Vagina (tissue), 2 donors: ENCODE measurements around the gene ZNF280B. TPM values are rescaled to one million over a fixed set of nuclear protein-coding genes. Genes with fewer than 3 reads are reported as not detected.

Experiments used
- DNase-seq, 2 donors: peaks; one replicate each; pipeline ENCODE4 v3.0.0-alpha.2; 2017; ENCODE audit errors: extremely low spot score in 2 of 2
- H3K27ac ChIP-seq: fragments of 200-600 bp; sonication (generic); one replicate; pipeline ENCODE4 v1.5.1; 2019
- H3K27me3 ChIP-seq: fragments of 200-600 bp; sonication (generic); one replicate; pipeline ENCODE4 v1.5.1; 2019
- H3K36me3 ChIP-seq, 2 donors: fragments of 200-600 bp; sonication (generic); one replicate each; pipeline ENCODE4 v1.5.1; 2017 to 2019
- H3K4me1 ChIP-seq: fragments of 200-600 bp; sonication (generic); one replicate; pipeline ENCODE4 v1.5.1; 2019
- H3K4me3 ChIP-seq, 2 donors: fragments of 200-600 bp; sonication (generic); 1 replicate in 1 of 2; 2 replicates in 1 of 2; pipeline ENCODE4 v1.5.1; 2016 to 2019
- H3K9me3 ChIP-seq: fragments of 200-600 bp; sonication (generic); one replicate; pipeline ENCODE4 v1.5.1; 2019
- POLR2A ChIP-seq, 2 donors: fragments of 450-650 bp; IDR thresholded peaks; one replicate each; pipeline ENCODE4 v1.6.1; 2017; ENCODE audit warnings: antibody characterized with exemption in 2 of 2, mild to moderate bottlenecking in 2 of 2, moderate library complexity in 2 of 2
- POLR2AphosphoS5 ChIP-seq, 2 donors: sonication (generic); formaldehyde crosslinking; IDR thresholded peaks; one replicate each; pipeline ENCODE4 v1.9.0; 2017; ENCODE audit warnings: antibody characterized with exemption in 2 of 2, mild to moderate bottlenecking in 2 of 2, low read depth in 1 of 2; ENCODE audit not compliant: insufficient read depth in 1 of 2
- intact Hi-C: fragments of 100-400 bp; cut with DNase I; formaldehyde crosslinking; loops from one replicate; pipeline ENCODE4 v1.15.1; 2023
- total RNA-seq: library from RNA; depleted of rRNA; stranded (reverse); fragments of >200 nt; gene quantifications from one replicate; pipeline ENCODE4 v1.2.3, GENCODE V29; 2016
- TF ChIP-seq, protein P1 (sequence below), 3 experiments: fragments of 450-650 bp in 2 of 3; fragments of 200-600 bp in 1 of 3; sonication (generic) in 1 of 3; IDR thresholded peaks; one replicate each; pipeline ENCODE4 v1.5.1; 2017 to 2019; ENCODE audit warnings: antibody characterized with exemption in 3 of 3, mild to moderate bottlenecking in 2 of 3, moderate library complexity in 2 of 3

Gene ZNF280B
- total RNA-seq, 1 donor from 2014 or later: 0.25 TPM

DNA sequence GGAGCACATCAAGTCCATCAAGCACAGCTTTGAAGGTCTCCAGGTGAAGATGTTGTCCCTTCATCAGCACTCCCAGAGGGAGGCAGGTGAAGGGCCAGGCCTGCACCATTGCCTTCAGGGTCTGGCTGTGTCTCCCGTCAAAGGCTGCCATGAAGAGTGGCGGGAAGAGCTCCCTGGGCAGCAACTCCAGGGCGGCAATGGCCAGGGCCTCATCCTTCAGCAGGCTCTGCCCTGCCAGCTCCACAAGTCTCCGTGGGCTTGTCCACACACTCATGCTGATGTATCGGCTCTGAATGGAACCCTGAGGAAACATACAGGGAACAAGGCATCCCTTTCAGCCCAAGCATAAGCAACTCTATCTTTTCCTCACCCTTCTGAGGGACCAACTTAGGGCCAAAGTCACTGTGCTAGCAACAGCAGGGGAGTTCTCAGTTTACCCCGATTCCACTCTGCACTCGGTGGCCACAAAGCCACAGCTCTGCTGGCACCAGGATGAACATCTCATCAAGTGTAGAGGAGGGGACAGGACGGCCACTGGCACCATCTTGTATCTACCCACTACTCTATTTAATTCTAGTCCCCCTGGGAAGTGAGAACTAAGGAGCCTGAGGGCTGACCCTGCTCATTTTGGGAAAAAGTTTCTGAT lies 42.4 kb upstream of the ZNF280B start:
- no peak overlapping the region for H3K4me3 ChIP-seq
- intact Hi-C loops: no loop called here
- TF ChIP-seq, protein P1, sequence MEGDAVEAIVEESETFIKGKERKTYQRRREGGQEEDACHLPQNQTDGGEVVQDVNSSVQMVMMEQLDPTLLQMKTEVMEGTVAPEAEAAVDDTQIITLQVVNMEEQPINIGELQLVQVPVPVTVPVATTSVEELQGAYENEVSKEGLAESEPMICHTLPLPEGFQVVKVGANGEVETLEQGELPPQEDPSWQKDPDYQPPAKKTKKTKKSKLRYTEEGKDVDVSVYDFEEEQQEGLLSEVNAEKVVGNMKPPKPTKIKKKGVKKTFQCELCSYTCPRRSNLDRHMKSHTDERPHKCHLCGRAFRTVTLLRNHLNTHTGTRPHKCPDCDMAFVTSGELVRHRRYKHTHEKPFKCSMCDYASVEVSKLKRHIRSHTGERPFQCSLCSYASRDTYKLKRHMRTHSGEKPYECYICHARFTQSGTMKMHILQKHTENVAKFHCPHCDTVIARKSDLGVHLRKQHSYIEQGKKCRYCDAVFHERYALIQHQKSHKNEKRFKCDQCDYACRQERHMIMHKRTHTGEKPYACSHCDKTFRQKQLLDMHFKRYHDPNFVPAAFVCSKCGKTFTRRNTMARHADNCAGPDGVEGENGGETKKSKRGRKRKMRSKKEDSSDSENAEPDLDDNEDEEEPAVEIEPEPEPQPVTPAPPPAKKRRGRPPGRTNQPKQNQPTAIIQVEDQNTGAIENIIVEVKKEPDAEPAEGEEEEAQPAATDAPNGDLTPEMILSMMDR (IDR thresholded peaks at IDR 0.05): no peak
- TF ChIP-seq POLR2AphosphoS5 (IDR thresholded peaks at IDR 0.05; ENCODE audit: insufficient read depth in 1 of 2, low read depth in 1 of 2) (no peak), POLR2A (IDR thresholded peaks at IDR 0.05) (no peak)
- DNase-seq: no peak
- H3K27me3 ChIP-seq: no peaks in the 10 kb centered on the region
- no peaks in the 10 kb centered on the region for H3K9me3 ChIP-seq
- no peaks in the 10 kb centered on the region for H3K4me1 ChIP-seq
- no peak overlapping the region for H3K27ac ChIP-seq
- H3K36me3 ChIP-seq: no peaks in the 10 kb centered on the region

DNA sequence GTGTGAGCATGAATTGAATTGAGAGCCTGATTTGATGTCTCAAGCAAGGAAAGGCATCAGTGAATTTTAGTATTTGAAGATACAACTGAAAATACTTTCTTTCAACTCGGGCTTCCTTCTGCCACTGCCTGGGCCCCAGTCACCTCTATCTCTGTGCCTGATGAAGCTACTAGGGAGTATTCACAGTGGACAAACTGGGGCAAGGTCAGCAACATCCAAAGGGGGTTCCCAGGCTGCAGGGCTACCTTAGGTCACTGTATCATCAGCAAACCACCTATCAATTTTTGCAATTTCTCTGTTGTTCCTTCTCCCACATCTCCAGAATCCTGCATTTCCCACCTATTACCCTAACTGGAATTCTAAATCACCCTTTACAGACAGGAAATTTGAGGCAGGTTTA lies 40.4 kb upstream of the ZNF280B start:
- intact Hi-C loops: no loop called here
- TF ChIP-seq POLR2A (IDR thresholded peaks at IDR 0.05) (no peak), POLR2AphosphoS5 (IDR thresholded peaks at IDR 0.05; ENCODE audit: insufficient read depth in 1 of 2, low read depth in 1 of 2) (no peak)
- TF ChIP-seq, protein P1 (IDR thresholded peaks at IDR 0.05): no peak
- no peaks in the 10 kb centered on the region for H3K9me3 ChIP-seq
- H3K27ac ChIP-seq: no peak overlapping the region
- DNase-seq: no peak
- H3K36me3 ChIP-seq: no peaks in the 10 kb centered on the region
- no peaks in the 10 kb centered on the region for H3K4me1 ChIP-seq
- H3K27me3 ChIP-seq: no peaks in the 10 kb centered on the region
- H3K4me3 ChIP-seq: no peak overlapping the region

DNA sequence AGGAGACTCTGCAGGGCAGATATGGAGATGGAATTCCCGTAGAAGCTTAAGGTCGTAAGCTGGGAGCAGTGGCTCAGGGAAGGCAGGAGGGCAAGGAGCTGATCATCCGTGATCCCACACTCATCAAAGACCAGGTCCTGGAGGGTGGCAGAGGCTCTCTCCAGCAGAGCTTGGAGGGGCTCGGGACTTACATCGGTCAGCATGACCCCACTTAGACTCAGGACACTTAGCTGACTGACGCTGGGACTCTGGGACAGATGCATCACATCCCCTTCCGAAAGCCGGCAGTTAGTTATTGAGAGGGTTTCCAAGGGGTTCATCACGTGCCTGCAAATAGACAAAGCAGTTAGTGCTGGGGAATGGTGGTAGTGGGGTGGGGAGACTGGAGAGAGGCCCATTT lies 39.8 kb upstream of the ZNF280B start:
- TF ChIP-seq, protein P1 (IDR thresholded peaks at IDR 0.05): no peak
- TF ChIP-seq POLR2A (IDR thresholded peaks at IDR 0.05) (no peak), POLR2AphosphoS5 (IDR thresholded peaks at IDR 0.05; ENCODE audit: insufficient read depth in 1 of 2, low read depth in 1 of 2) (no peak)

DNA sequence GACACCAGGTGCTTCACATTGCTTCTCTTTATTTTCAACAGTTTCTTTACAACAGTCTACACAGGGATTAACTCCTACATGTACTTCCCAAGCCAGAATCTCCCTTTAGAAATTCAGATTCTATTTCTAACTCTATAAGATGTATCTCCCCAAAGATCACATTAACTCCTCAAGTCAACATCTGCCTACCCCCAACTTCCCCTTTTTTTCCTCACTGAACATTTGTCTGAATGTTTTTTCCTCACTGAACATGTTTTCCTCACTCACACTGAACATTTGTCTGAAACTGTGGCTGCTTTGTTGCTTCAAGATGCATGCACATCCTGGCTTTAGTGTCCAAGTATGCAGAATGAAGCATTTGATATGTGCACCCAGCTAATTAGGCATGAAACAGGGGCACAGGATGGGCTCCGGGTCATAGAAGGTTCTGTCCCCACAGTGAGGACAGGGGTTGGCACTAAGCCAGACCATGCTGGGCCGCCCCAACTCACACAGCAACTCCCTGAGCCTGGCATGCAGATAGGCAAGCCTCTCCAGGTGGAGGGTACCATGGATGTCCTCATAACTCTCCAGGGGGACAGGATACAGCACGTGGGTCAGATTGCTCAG lies 39.3 kb upstream of the ZNF280B start:
- H3K27ac ChIP-seq: no peak overlapping the region
- TF ChIP-seq POLR2A (IDR thresholded peaks at IDR 0.05): no peak
- TF ChIP-seq POLR2AphosphoS5 (IDR thresholded peaks at IDR 0.05; ENCODE audit: insufficient read depth in 1 of 2, low read depth in 1 of 2): no peak
- TF ChIP-seq, protein P1 (IDR thresholded peaks at IDR 0.05): no peak

More for the DNA sequence above, 39.8 kb upstream of the ZNF280B start:
- H3K36me3 ChIP-seq: no peaks in the 10 kb centered on the region
- no peaks in the 10 kb centered on the region for H3K9me3 ChIP-seq
- no peaks in the 10 kb centered on the region for H3K4me1 ChIP-seq
- intact Hi-C loops: no loop called here
- H3K27me3 ChIP-seq: no peaks in the 10 kb centered on the region
- H3K4me3 ChIP-seq: no peak overlapping the region
- H3K27ac ChIP-seq: no peak overlapping the region
- DNase-seq: no peak

DNA sequence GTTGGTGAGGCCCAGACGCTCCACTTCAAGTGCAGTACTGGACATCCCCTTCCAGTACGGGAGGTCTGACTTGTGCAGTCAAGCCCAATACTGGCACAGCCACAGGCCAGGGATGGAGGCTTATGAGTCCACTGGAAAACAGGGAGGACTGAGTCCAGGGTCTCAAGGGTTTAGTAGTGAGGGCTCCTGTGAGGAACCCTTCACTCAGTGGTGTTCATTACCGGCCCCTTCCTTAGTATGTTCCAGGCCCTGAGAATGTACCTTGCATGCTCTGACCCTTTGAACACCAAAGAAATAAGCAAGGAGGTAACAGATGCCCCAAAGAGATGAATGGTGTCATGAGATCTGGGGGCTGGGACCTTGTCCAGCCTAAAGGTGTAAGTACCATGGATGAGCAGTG lies 38.7 kb upstream of the ZNF280B start:
- Histone ChIP-seq H3K27ac (no peak overlapping the region), H3K9me3 (no peaks in the 10 kb centered on the region), H3K36me3 (no peaks in the 10 kb centered on the region), H3K27me3 (no peaks in the 10 kb centered on the region), H3K4me1 (no peaks in the 10 kb centered on the region), H3K4me3 (no peak overlapping the region)
- intact Hi-C loops: no loop called here
- TF ChIP-seq, protein P1 (IDR thresholded peaks at IDR 0.05): no peak
- TF ChIP-seq POLR2AphosphoS5 (IDR thresholded peaks at IDR 0.05; ENCODE audit: insufficient read depth in 1 of 2, low read depth in 1 of 2) (no peak), POLR2A (IDR thresholded peaks at IDR 0.05) (no peak)
- DNase-seq: no peak

More for the DNA sequence above, 39.3 kb upstream of the ZNF280B start:
- H3K4me3 ChIP-seq: no peak overlapping the region
- no peak for DNase-seq
- H3K27me3 ChIP-seq: no peaks in the 10 kb centered on the region
- intact Hi-C loops: no loop called here
- H3K9me3 ChIP-seq: no peaks in the 10 kb centered on the region
- H3K4me1 ChIP-seq: no peaks in the 10 kb centered on the region
- no peaks in the 10 kb centered on the region for H3K36me3 ChIP-seq
